SK-N-MC (cell line): ENCODE measurements around the gene PDE4C.

Experiments used
- EZH2 ChIP-seq: fragments of 200-600 bp; sonication (generic); IDR thresholded peaks from one replicate; pipeline ENCODE4 v1.6.1; 2017; ENCODE audit warnings: antibody characterized with exemption
- FOXP2 ChIP-seq: optimal IDR thresholded peaks from 2 replicates; pipeline ENCODE3; 2011; ENCODE audit warnings: mild to moderate bottlenecking, moderate library complexity; ENCODE audit not compliant: insufficient read depth; ENCODE audit errors: extremely low read length, control extremely low read depth
- POLR2AphosphoS5 ChIP-seq: IDR thresholded peaks from 2 replicates; pipeline ENCODE4 v1.6.1; 2012; ENCODE audit warnings: mild to moderate bottlenecking, low read depth, low read length, borderline replicate concordance

- TF ChIP-seq POLR2AphosphoS5 = no peak
- TF ChIP-seq EZH2 = no peak
- no peak for TF ChIP-seq FOXP2
Observed at GRCh38 chr19:18211683-18212082, 14.6 kb downstream of the PDE4C start.
